Choroid plexus epithelial cell (primary cell): ENCODE data around the gene CCDC117.

Source experiments
- DNase-seq: peaks from one replicate; pipeline ENCODE4 v3.0.0-alpha.2; 2010; ENCODE audit warnings: low read depth
- H3K4me3 ChIP-seq: 2 replicates; pipeline ENCODE4 v1.5.1; 2011; ENCODE audit warnings: low read depth, mild to moderate bottlenecking, control low read depth, low read length, moderate library complexity
- TF ChIP-seq, protein P1 (sequence below): conservative IDR thresholded peaks from 2 replicates; pipeline ENCODE4 v1.5.1; 2011; ENCODE audit warnings: low read depth, mild to moderate bottlenecking, control low read depth, inconsistent platforms, low read length, moderate library complexity

CCDC117 gene

GRCh38 chr22:28773461-28773867 lies 969 bp downstream of the CCDC117 start:
- DNase-seq, result peak; percentile 45
- TF ChIP-seq, protein P1, sequence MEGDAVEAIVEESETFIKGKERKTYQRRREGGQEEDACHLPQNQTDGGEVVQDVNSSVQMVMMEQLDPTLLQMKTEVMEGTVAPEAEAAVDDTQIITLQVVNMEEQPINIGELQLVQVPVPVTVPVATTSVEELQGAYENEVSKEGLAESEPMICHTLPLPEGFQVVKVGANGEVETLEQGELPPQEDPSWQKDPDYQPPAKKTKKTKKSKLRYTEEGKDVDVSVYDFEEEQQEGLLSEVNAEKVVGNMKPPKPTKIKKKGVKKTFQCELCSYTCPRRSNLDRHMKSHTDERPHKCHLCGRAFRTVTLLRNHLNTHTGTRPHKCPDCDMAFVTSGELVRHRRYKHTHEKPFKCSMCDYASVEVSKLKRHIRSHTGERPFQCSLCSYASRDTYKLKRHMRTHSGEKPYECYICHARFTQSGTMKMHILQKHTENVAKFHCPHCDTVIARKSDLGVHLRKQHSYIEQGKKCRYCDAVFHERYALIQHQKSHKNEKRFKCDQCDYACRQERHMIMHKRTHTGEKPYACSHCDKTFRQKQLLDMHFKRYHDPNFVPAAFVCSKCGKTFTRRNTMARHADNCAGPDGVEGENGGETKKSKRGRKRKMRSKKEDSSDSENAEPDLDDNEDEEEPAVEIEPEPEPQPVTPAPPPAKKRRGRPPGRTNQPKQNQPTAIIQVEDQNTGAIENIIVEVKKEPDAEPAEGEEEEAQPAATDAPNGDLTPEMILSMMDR, result no peak
- peak overlapping the region; percentile 89 for H3K4me3 ChIP-seq

DNA sequence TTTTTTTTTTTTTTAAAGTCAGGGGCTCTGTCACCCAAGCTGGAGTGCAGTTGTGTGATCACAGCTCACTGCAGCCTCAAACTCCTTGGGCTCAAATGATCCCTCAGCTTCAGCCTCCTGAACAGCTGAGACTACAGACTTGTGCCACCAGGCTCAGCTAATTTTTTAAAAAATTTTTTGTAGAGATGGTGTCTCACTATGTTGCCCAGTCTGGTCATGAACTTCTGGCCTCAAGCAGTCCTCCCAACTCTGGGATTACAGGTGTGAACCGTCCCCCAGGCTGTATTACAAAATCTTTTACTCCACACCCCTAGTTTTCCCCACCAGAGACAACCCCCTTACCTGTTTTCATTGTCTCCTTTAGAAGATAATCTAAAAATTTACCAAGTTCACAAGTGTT lies 1.9 kb downstream of the CCDC117 start:
- no peak overlapping the region for H3K4me3 ChIP-seq
- DNase-seq, result no peak
- TF ChIP-seq, protein P1, result no peak

GRCh38 chr22:28779833-28780232 lies 7.3 kb downstream of the CCDC117 start:
- DNase-seq, result no peak
- H3K4me3 ChIP-seq, result no peak overlapping the region
- TF ChIP-seq, protein P1, result no peak

- DNase-seq, result no peak
- TF ChIP-seq, protein P1, result no peak
- H3K4me3 ChIP-seq, result no peak overlapping the region
Observed at GRCh38 chr22:28780296-28780695, 7.8 kb downstream of the CCDC117 start.

DNA sequence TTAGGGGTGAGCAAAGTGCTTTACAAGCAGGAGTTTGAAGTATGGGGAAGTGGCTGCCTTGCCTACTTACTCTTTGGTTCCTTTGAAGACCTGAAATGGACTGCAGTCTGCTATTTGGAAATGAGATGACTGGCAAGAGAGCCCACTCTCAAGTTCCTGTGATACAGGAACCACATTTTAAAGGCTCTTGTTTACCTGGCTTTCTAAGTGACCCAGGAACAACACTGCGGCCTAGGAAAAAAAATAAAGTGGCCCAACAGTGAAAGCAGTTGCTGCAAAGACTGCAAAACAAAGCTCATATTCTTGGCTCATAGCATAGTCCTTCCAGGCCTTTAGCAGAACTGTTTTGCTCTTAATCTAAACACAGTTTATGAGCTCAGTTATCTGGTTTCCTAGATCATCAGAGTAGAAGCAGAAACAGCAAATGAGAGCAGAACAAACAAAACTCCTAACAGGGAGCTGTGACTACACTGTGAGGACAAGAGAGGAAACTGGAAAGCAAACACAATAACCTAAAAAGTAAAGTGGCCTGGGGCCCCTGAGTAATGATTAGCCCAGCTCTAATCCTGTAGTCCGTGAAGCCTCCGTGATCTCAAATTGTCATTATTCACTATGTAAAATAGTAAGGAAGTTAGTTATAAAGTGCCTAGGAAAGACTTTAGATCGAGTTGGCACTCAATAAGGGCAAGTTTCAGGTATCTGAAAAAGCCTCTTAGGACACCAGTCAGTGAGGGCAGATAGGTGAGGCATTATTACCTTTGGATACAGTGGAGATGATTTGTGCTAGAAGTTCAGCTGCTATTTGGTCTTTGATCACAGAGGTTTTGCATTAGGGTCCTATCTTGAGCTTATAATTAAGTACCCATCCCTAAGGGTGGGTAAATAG lies 11.5 kb downstream of the CCDC117 start:
- H3K4me3 ChIP-seq, result no peak overlapping the region
- TF ChIP-seq, protein P1, result no peak
- no peak for DNase-seq

DNA sequence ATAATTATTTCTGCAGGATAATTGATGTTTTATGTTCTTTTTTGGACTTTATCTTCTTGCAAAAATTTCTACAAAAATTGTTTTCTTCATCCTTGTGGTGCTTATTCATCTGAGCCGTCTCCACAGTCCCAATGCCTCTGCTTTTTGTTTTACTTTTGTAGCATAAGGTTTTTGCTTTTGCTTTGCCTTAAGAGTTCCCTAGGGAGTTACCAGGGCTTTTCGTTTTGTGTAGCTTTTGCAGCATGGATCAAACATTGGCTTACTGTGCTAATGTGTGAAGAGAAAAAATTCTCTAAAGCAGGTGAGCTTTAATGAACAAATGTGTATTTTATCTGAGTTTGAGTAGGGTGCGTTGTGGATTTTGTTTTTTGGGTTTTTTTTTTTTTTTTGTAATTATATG lies 16.1 kb downstream of the CCDC117 start:
- TF ChIP-seq, protein P1, result no peak
- DNase-seq, result no peak
- no peak overlapping the region for H3K4me3 ChIP-seq

DNA sequence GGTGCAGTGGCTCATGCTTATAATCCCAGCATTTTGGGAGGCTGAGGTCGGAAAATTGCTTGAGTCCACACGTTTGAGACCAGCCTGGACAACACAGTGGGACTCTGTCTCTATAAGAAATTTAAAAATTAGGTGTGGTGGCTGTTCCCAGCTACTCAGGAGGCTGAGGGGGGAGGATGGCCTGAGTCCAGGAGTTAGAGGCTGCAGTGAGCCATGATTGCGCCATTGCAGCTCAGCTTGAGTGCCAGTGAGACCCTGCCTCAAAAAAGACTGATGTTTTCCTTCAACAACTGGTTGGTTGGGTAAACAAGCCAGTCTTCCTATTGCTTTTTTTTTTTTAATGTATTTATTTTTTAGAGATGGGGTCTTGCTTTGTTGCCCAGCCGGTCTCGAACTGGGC lies 18.6 kb downstream of the CCDC117 start:
- TF ChIP-seq, protein P1, result no peak
- no peak overlapping the region for H3K4me3 ChIP-seq
- DNase-seq, result no peak
